ENCODE data around the gene FOXQ1. TPM values are rescaled to one million over a fixed set of nuclear protein-coding genes. Genes with fewer than 3 reads are reported as not detected.

The FOXQ1 gene
- total and polyA plus RNA-seq, 2 of the 13 experiments (the other 11 are each of a cell fraction or from before 2014, with no cell fraction given) = 35.2 to 39.8 TPM

GRCh38 chr6:1279065-1279464 lies 32.8 kb upstream of the FOXQ1 start (continued):
- TF ChIP-seq ZNF3 (CRISPR knock-in tag; IDR thresholded peaks at IDR 0.05) (no peak), ZNF644 (CRISPR knock-in tag; IDR thresholded peaks at IDR 0.05; ENCODE audit: low read depth) (no peak)

- Histone ChIP-seq H2AFZ (ENCODE audit: low read length) (no peak overlapping the region), H3K4me1 (ENCODE audit: insufficient read depth, low read length) (peaks cover 40% of the 10 kb centered on the region), H4K20me1 (ENCODE audit: insufficient read depth, low read length) (no peaks in the 10 kb centered on the region), H3K36me3 (replicated peaks in 1 of 2; ENCODE audit: control insufficient read depth in 1 of 2, insufficient read depth in 2 of 2, low read length in 2 of 2) (no peaks in the 10 kb centered on the region), H3K9me3 (ENCODE audit: low read length) (no peaks in the 10 kb centered on the region), H3K27ac (ENCODE audit: extremely low read length, insufficient read depth, low read length) (no peak overlapping the region), H3K9ac (ENCODE audit: insufficient read depth, low read depth, low read length) (no peak overlapping the region), H3K27me3 (ENCODE audit: control insufficient read depth in 1 of 2, insufficient read depth in 2 of 2, low read length in 2 of 2) (no peaks in the 10 kb centered on the region), H3K79me2 (ENCODE audit: insufficient read depth, low read length) (no peaks in the 10 kb centered on the region), H3K4me2 (ENCODE audit: low read depth, low read length) (no peak overlapping the region), H3K4me3 (replicated peaks in 1 of 3; ENCODE audit: insufficient read depth in 1 of 3, low read depth in 2 of 3, low read length in 3 of 3) (no peak overlapping the region)
- DNase-seq (ENCODE audit: low spot score) = no peak
- BruUV-seq (replicated peaks) = no TSS peak
- FAIRE-seq = no peak
- ChIA-PET CTCF (ENCODE audit: low intra/inter-chr PET ratio, low total read pairs) (no interaction called here), POLR2A (interaction anchor here (2.5 to 5.9 kb wide), 2 partner anchors 13 to 30 kb away, joined by 20 to 57 read pairs; partner anchors contain the start of gene FOXQ1)
- in situ Hi-C loops (cut with HindIII; ENCODE audit: extremely low pct_ligation_motif_present, low pct_unique_long_range_greater_than_20kb) = no loop called here
- intact Hi-C loops (cut with micrococcal nuclease; ENCODE audit: unreplicated experiment) = no loop called here
- WGBS (ENCODE audit: low lambda C conversion rate) = 73% methylated on average over 8 of the region's 8 CpGs
- peak; percentile 46 for ATAC-seq
- TF ChIP-seq ZNF10 (CRISPR knock-in tag; IDR thresholded peaks at IDR 0.05; ENCODE audit: borderline replicate concordance, low read depth) (no peak), HNF1B (CRISPR knock-in tag; IDR thresholded peaks at IDR 0.05) (no peak), LCORL (IDR thresholded peaks at IDR 0.05) (no peak), LCORL (CRISPR knock-in tag; IDR thresholded peaks at IDR 0.05) (0 out of 2 replicates have a peak, but pooled peaks have one; percentile 15), ZSCAN30 (CRISPR knock-in tag; IDR thresholded peaks at IDR 0.05) (no peak), PATZ1 (CRISPR knock-in tag; IDR thresholded peaks at IDR 0.05) (peak; percentile 11; the same call in 1 of the 2 replicates)
- TF ChIP-seq, protein P1, sequence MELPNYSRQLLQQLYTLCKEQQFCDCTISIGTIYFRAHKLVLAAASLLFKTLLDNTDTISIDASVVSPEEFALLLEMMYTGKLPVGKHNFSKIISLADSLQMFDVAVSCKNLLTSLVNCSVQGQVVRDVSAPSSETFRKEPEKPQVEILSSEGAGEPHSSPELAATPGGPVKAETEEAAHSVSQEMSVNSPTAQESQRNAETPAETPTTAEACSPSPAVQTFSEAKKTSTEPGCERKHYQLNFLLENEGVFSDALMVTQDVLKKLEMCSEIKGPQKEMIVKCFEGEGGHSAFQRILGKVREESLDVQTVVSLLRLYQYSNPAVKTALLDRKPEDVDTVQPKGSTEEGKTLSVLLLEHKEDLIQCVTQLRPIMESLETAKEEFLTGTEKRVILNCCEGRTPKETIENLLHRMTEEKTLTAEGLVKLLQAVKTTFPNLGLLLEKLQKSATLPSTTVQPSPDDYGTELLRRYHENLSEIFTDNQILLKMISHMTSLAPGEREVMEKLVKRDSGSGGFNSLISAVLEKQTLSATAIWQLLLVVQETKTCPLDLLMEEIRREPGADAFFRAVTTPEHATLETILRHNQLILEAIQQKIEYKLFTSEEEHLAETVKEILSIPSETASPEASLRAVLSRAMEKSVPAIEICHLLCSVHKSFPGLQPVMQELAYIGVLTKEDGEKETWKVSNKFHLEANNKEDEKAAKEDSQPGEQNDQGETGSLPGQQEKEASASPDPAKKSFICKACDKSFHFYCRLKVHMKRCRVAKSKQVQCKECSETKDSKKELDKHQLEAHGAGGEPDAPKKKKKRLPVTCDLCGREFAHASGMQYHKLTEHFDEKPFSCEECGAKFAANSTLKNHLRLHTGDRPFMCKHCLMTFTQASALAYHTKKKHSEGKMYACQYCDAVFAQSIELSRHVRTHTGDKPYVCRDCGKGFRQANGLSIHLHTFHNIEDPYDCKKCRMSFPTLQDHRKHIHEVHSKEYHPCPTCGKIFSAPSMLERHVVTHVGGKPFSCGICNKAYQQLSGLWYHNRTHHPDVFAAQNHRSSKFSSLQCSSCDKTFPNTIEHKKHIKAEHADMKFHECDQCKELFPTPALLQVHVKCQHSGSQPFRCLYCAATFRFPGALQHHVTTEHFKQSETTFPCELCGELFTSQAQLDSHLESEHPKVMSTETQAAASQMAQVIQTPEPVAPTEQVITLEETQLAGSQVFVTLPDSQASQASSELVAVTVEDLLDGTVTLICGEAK (IDR thresholded peaks at IDR 0.05) = no peak
- TF ChIP-seq, protein P1 (CRISPR knock-in tag; IDR thresholded peaks at IDR 0.05) = no peak
These were observed 31.1 kb upstream of the FOXQ1 start for GRCh38 chr6:1280666-1281300.
